ENCODE measurements around the gene SIRT2. TPM values are rescaled to one million over a fixed set of nuclear protein-coding genes. Genes with fewer than 3 reads are reported as not detected.

The SIRT2 gene
- total RNA-seq, 1 donor from 2014 or later = 54.2 TPM

DNA sequence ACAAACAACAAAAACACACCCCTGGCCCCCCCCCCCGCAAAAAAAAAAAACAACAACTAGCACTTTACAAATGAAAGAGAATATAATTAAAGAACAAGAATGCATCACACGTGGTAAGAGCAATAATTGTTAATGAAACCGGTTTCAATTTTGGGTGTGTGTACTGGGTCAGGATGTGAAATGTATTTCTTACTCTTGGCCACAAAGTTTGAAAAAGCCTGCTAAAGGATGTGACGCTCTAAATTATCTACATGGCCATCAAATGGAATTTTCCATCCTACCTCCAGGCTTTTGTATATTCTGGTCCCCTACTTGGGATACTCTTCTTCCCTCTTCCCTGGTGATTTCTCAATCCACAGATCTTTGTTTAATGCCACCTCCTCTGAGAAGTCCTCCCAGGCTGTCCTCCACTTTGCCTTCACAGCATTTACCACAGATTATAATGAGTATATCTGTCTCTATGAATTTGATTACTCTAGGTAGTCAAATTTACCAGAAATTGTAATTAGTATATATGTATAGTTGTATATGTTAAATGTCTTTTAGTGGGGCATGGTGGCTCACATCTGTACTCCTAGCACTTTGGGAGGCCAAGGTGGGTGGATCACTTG is 29.1 kb upstream of the SIRT2 start:
- Mint-ChIP-seq H3K27me3 (ENCODE audit: low read depth) (no peaks in the 10 kb centered on the region), H3K9me3 (ENCODE audit: low read depth) (no peaks in the 10 kb centered on the region), H3K4me1 (ENCODE audit: low read depth) (peaks cover 33% of the 10 kb centered on the region), H3K4me3 (ENCODE audit: unreplicated experiment) (no peak overlapping the region), H3K27ac (ENCODE audit: unreplicated experiment) (peak overlapping the region; percentile 32), H3K36me3 (ENCODE audit: low read depth) (peaks cover 11% of the 10 kb centered on the region)
- TF ChIP-seq, protein P1, sequence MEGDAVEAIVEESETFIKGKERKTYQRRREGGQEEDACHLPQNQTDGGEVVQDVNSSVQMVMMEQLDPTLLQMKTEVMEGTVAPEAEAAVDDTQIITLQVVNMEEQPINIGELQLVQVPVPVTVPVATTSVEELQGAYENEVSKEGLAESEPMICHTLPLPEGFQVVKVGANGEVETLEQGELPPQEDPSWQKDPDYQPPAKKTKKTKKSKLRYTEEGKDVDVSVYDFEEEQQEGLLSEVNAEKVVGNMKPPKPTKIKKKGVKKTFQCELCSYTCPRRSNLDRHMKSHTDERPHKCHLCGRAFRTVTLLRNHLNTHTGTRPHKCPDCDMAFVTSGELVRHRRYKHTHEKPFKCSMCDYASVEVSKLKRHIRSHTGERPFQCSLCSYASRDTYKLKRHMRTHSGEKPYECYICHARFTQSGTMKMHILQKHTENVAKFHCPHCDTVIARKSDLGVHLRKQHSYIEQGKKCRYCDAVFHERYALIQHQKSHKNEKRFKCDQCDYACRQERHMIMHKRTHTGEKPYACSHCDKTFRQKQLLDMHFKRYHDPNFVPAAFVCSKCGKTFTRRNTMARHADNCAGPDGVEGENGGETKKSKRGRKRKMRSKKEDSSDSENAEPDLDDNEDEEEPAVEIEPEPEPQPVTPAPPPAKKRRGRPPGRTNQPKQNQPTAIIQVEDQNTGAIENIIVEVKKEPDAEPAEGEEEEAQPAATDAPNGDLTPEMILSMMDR (IDR thresholded peaks at IDR 0.05) = no peak
- no peak for DNase-seq (ENCODE audit: low spot score)

- TF ChIP-seq, protein P1 (IDR thresholded peaks at IDR 0.05) = no peak
- H3K27me3 Mint-ChIP-seq (ENCODE audit: low read depth) = no peaks in the 10 kb centered on the region
- no peaks in the 10 kb centered on the region for H3K9me3 Mint-ChIP-seq (ENCODE audit: low read depth)
- H3K27ac Mint-ChIP-seq (ENCODE audit: unreplicated experiment) = no peak overlapping the region
- H3K36me3 Mint-ChIP-seq (ENCODE audit: low read depth) = peaks cover 18% of the 10 kb centered on the region
- no peak overlapping the region for H3K4me3 Mint-ChIP-seq (ENCODE audit: unreplicated experiment)
- H3K4me1 Mint-ChIP-seq (ENCODE audit: low read depth) = peaks cover 9% of the 10 kb centered on the region
- DNase-seq (ENCODE audit: low spot score) = peak; percentile 15
Measured at GRCh38 chr19:38924388-38924787, 25.0 kb upstream of the SIRT2 start.

DNA sequence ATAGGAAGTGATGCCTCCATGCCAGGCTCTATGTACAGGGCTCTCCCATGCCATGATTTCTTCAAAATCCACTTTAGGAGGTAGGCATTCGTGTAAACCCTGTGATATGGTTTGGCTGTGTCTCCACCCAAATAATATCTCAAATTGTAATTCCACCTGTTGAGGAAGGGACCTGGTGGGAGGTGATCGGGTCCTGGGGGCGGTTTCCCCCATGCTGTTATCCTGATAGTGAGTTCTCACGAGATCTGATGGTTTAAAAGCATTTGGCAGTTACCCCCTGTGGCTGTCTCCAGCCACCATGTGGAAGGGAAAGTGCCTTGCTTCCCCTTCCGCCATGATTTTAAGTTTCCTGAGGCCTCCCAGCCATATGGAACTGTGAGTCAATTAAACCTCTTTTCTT is 23.1 kb upstream of the SIRT2 start:
- Mint-ChIP-seq H3K27ac (ENCODE audit: unreplicated experiment) (no peak overlapping the region), H3K36me3 (ENCODE audit: low read depth) (peaks cover 18% of the 10 kb centered on the region), H3K4me1 (ENCODE audit: low read depth) (no peaks in the 10 kb centered on the region), H3K9me3 (ENCODE audit: low read depth) (no peaks in the 10 kb centered on the region), H3K27me3 (ENCODE audit: low read depth) (no peaks in the 10 kb centered on the region), H3K4me3 (ENCODE audit: unreplicated experiment) (no peak overlapping the region)
- DNase-seq (ENCODE audit: low spot score) = peak; percentile 22
- TF ChIP-seq, protein P1 (IDR thresholded peaks at IDR 0.05) = no peak

GRCh38 chr19:38921420-38922274 is 22.2 kb upstream of the SIRT2 start:
- Mint-ChIP-seq H3K27ac (ENCODE audit: unreplicated experiment) (no peak overlapping the region), H3K27me3 (ENCODE audit: low read depth) (no peaks in the 10 kb centered on the region), H3K4me1 (ENCODE audit: low read depth) (no peaks in the 10 kb centered on the region), H3K36me3 (ENCODE audit: low read depth) (peaks cover 18% of the 10 kb centered on the region), H3K4me3 (ENCODE audit: unreplicated experiment) (no peak overlapping the region), H3K9me3 (ENCODE audit: low read depth) (no peaks in the 10 kb centered on the region)
- TF ChIP-seq, protein P1 (IDR thresholded peaks at IDR 0.05) = no peak
- DNase-seq (ENCODE audit: low spot score) = peak; percentile 87

GRCh38 chr19:38920602-38921419 is 21.4 kb upstream of the SIRT2 start:
- TF ChIP-seq, protein P1 (IDR thresholded peaks at IDR 0.05) = no peak
- no peaks in the 10 kb centered on the region for H3K9me3 Mint-ChIP-seq (ENCODE audit: low read depth)
- DNase-seq (ENCODE audit: low spot score) = no peak
- no peaks in the 10 kb centered on the region for H3K27me3 Mint-ChIP-seq (ENCODE audit: low read depth)
- no peaks in the 10 kb centered on the region for H3K4me1 Mint-ChIP-seq (ENCODE audit: low read depth)
- no peak overlapping the region for H3K4me3 Mint-ChIP-seq (ENCODE audit: unreplicated experiment)
- peaks cover 18% of the 10 kb centered on the region for H3K36me3 Mint-ChIP-seq (ENCODE audit: low read depth)
- no peak overlapping the region for H3K27ac Mint-ChIP-seq (ENCODE audit: unreplicated experiment)
